GM19043 (cell line): ENCODE results near the gene SARDH.

Source experiments
- ATAC-seq: cut with Tn5 transposase; IDR thresholded peaks from one replicate; pipeline ENCODE4 v1.9.1; 2021; ENCODE audit warnings: low read depth; ENCODE audit not compliant: unreplicated experiment

Gene SARDH

GRCh38 chr9:133734590-133735414 lies 3.4 kb downstream of the SARDH start:
- no peak for ATAC-seq

- ATAC-seq: no peak
Measured at GRCh38 chr9:133733796-133734533, 4.2 kb downstream of the SARDH start.

- no peak for ATAC-seq
Measured at GRCh38 chr9:133733421-133733795, 4.7 kb downstream of the SARDH start.

GRCh38 chr9:133732639-133733408 lies 5.3 kb downstream of the SARDH start:
- ATAC-seq: no peak

- ATAC-seq: no peak
Measured at GRCh38 chr9:133731876-133732638, 6.1 kb downstream of the SARDH start.

- no peak for ATAC-seq
Measured at GRCh38 chr9:133730994-133731715, 7.0 kb downstream of the SARDH start.

- no peak for ATAC-seq
Measured at GRCh38 chr9:133729617-133730281, 8.4 kb downstream of the SARDH start.

GRCh38 chr9:133728856-133729616 lies 9.1 kb downstream of the SARDH start:
- no peak for ATAC-seq

- no peak for ATAC-seq
Measured at GRCh38 chr9:133727876-133728441, 10.2 kb downstream of the SARDH start.

GRCh38 chr9:133727277-133727875 lies 10.8 kb downstream of the SARDH start:
- no peak for ATAC-seq

GRCh38 chr9:133726401-133727276 lies 11.5 kb downstream of the SARDH start:
- no peak for ATAC-seq

GRCh38 chr9:133725886-133726285 lies 12.3 kb downstream of the SARDH start:
- no peak for ATAC-seq

- no peak for ATAC-seq
Measured at GRCh38 chr9:133718563-133719315, 19.4 kb downstream of the SARDH start.

GRCh38 chr9:133717113-133718031 lies 20.8 kb downstream of the SARDH start:
- no peak for ATAC-seq

GRCh38 chr9:133716564-133717112 lies 21.5 kb downstream of the SARDH start:
- no peak for ATAC-seq
